Medulla oblongata (tissue), 1 donor: Measurements from ENCODE around the gene JPT2.
"Not testable (repeated sequence)": the region's sequence is repeated elsewhere in the genome, so short reads cannot be mapped to it uniquely, and the experiment has no call there.

ENCODE experiments used
- DNase-seq: peaks from one replicate; pipeline ENCODE4 v3.0.0-alpha.2; 2015; ENCODE audit errors: extremely low spot score

Gene JPT2

DNA sequence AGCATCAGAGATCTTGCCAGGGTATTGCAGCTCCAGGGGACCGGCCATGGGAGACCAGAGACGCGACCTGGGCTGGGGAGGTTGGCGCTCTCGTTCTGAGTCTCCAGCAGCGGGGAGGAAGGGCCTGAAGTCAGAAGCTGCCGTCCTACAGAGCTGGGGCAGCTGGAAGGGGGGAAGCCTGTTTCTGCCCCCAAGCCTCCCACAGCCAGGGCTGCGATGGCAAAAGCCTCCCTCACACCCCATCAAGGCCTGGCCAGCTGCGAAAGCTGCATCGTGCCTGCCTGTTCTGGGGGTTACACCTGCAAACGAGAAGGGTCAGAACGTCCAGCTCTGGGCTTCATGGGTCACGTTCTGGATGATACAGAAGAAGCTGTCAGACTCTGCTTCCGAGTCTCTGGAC lies 54.0 kb downstream of the JPT2 start:
- DNase-seq, result no peak

GRCh38 chr16:1732551-1732987 lies 54.5 kb downstream of the JPT2 start:
- not testable (repeated sequence) for DNase-seq

DNA sequence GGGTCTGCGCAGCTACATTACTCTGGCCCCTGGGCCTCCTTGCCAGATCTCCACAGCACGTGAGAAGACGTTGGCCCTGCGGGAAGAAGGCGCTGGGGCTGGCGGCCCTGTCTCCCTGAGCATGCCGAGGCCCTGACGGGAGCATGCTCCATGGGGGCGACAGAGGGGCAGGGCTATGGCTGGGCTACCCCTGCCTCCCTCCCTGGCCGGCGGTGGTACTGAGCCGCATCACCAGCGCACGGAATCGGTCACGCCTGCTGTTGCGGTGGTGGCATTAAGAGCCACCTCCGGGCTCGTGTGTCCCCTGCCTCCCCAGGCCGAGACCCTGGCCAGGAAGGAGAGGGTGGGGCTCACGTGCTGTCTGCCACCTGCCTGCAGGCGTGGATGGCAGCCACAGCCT lies 56.0 kb downstream of the JPT2 start:
- DNase-seq, result no peak

GRCh38 chr16:1734816-1735215 lies 56.7 kb downstream of the JPT2 start:
- DNase-seq, result no peak

DNA sequence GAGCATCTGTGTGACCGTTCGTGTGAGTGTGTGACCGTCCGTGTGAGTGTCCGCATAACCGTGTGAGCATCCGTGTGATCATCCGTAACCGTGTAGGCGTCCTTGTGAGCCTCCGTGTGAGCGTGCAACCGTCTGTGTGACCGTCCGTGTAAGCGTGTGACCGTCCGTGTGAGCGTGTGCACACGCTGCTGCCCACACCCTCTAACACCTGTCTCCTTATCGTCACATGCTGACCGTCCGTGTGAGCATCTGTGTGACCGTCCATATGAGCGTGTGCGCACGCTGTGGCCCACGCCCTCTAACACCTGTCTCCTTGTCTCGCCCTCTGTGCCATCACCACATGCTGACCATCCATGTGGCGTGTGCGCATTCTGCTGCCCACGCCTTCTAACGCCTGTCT lies 62.2 kb downstream of the JPT2 start:
- no peak for DNase-seq

DNA sequence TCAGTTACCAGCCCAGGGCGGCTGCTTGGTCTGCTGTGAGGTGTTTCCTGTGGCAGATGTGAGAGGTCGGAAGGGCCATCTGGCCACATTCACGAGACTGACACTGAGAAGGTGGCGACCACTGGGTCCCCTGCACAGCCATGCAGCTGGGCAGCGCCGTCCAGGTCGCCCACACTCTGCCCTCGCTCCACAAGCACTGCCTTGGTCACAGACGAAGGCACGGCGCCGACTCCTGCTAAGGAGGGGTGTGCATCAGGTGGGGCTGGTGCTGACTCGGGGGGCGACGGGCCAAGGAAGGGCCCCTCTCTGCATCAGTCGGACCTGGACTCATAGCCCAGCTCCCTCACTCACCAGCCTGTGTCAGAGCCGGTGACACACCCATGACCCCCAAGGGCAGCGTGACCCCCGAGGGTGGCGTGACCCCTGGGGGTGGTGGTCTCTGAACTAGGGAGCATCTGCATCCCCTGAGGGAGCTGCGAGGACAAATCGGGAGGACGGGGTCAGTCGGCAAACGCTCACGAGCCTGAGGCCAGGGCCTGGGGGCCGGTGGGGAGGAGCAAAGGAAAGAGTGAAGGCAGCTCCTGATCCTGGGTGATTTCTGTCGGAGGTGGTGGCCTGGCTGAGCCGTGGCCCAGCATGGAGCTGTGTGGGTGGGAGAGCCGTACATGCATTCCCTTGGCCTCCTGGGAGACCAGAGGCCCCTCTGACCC lies 62.9 kb downstream of the JPT2 start:
- no peak for DNase-seq

GRCh38 chr16:1741553-1742165 lies 63.6 kb downstream of the JPT2 start:
- peak; percentile 32 for DNase-seq

DNA sequence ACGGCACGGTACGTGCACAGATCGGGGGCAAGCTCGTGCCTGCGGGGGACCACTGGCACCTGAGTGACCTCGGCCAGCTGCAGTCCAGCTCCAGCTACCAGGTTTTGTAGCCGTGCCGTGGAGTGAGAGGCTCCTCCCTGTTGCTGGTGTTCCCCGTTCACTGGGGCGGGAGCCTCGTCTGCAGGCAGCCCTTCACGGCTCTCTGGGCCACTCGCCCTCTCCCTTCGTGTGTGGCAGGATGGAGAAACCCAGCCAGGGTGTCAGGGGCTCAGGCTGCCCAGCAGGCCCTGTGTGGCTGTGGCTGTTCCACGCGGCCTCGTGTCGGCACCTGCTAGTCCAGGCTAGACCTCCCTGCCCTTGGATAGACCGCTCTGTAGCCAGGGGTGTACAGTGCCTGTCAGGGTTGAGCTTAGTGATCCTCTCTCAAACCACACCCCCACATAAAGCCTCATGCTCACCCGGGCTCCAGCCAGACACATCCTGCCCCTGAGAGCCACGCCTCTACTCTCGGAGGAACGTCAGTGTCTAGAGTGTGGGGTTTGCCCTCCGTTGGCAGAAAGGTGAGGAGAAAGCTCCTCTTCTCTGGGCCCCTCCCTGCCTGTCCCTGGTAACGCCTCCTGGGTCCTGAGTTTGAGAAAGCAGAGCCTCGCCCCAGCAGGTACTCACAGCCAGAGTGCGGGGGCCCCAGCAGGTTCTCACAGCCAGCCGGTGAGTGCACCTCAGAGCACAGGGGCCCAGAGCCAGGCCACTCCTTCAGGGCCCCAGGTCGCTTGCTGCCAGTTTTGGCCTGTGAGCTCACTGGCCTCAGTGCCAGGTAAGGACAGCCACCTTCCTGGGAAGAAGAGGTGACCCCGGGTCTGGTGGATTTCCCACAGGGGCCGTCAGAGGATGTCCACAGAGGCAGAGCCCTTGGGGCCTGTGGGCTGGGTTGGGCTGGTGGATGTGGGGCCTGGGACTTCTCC lies 65.6 kb downstream of the JPT2 start:
- DNase-seq, result no peak

DNA sequence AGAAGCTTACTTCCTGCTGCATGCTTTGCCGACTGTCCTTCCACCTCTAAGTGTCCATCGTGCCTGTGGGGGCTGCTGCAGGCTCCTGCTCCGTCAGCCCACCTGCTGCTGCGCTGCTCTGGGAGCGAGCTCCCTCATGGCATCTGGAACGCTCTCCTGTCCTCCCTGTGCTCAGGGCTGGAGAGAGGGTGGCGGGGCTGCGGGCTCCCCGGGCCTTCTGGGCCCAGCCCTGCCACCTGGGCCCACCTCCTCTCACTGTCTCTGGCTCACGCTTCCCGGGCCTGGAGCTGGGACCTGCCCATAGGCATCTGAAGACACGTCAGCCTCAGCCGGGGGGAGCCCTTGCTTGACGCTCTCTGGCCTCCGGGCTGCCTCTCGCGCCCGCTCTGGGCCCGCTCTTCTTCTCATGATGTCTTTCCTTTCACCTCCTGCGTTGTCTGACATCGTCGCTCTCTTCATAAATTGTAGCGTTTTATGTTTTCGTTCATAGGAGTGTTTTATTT lies 66.3 kb downstream of the JPT2 start:
- no peak for DNase-seq

DNA sequence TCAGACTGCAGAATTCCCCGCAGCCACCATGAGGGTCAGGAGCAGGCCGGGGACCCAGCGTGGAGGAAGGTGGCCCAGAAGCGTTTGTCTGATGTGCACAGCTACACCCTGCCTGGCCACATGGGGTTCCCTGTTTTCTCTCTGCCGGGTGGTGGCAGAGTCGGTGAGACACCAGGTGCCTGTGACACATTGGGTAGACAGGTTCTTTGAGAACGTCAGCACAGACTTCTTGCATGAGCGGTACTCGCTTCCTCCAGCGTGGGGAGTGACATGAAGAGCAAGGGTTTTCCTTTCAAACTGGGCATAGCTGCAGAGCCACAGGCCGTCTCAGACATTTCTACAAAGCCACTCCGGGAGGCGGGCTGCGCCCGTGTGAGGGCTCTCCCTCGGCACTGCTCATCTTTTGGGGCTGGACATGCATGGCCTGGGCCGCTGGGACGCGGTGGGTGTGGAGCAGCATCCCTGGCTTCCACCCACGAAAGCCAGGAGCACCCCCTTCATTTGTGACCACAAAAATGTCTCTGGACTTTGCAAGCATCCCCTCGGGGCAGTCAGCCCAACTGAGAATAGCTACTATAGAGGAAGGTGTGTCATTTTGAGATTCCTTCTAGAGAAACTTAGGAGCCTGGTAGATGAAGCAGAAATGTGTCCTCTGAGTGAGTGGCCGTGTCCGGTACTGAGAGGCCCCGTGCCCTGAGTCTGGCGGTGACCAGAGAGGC lies 67.3 kb downstream of the JPT2 start:
- DNase-seq, result no peak

GRCh38 chr16:1745900-1746692 lies 68.0 kb downstream of the JPT2 start:
- no peak for DNase-seq

GRCh38 chr16:1746693-1747195 lies 68.7 kb downstream of the JPT2 start:
- no peak for DNase-seq

GRCh38 chr16:1747934-1748333 lies 69.9 kb downstream of the JPT2 start:
- no peak for DNase-seq

- no peak for DNase-seq
Measured at GRCh38 chr16:1749152-1750117, 71.4 kb downstream of the JPT2 start.
